Neural cell (in vitro differentiated cells): ENCODE results near the gene RITA1. TPM values are rescaled to one million over a fixed set of nuclear protein-coding genes. Genes with fewer than 3 reads are reported as not detected.

Experiments
- H2AFZ ChIP-seq: fragments of 200-600, 300-800 bp; sonication (generic), shearing (Covaris generic); 2 replicates; pipeline ENCODE4 v1.6.0; 2014; ENCODE audit warnings: low read depth, mild to moderate bottlenecking, antibody characterized with exemption, low read length, moderate library complexity
- H3F3A ChIP-seq: fragments of 200-600 bp; shearing (Covaris generic); 2 replicates; pipeline ENCODE4 v1.6.1; 2016; ENCODE audit warnings: mild to moderate bottlenecking, moderate library complexity, mixed read lengths, antibody characterized with exemption, low read length; ENCODE audit not compliant: insufficient read depth, poor library complexity, severe bottlenecking
- H3K27ac ChIP-seq: fragments of 200-600, 300-800 bp; sonication (generic), shearing (Covaris generic); 2 replicates; pipeline ENCODE4 v1.5.1; 2014; ENCODE audit warnings: mild to moderate bottlenecking, low read length, moderate library complexity
- H3K27me3 ChIP-seq: fragments of 300-800, 200-600 bp; sonication (generic), shearing (Covaris generic); 2 replicates; pipeline ENCODE4 v1.6.0; 2014; ENCODE audit warnings: mild to moderate bottlenecking, low read depth, low read length, moderate library complexity; ENCODE audit not compliant: insufficient read depth
- H3K36me3 ChIP-seq: fragments of 300-800, 200-600 bp; sonication (generic), shearing (Covaris generic); 2 replicates; pipeline ENCODE4 v1.5.1; 2014; ENCODE audit warnings: mild to moderate bottlenecking, antibody characterized with exemption, low read length, moderate library complexity; ENCODE audit not compliant: insufficient read depth
- H3K4me2 ChIP-seq: fragments of 300-800, 200-600 bp; sonication (generic), shearing (Covaris generic); 2 replicates; pipeline ENCODE4 v1.6.0; 2014; ENCODE audit warnings: mild to moderate bottlenecking, low read length
- H3K4me3 ChIP-seq: fragments of 300-800, 200-600 bp; sonication (generic), shearing (Covaris generic); 2 replicates; pipeline ENCODE4 v1.5.1; 2014; ENCODE audit warnings: mild to moderate bottlenecking, low read length, moderate library complexity
- H3K79me2 ChIP-seq: fragments of 200-600 bp; shearing (Covaris generic); replicated peaks from 2 replicates; pipeline ENCODE4 v1.6.0; 2014; ENCODE audit warnings: mild to moderate bottlenecking, low read length, moderate library complexity; ENCODE audit not compliant: insufficient read depth
- H3K9ac ChIP-seq: fragments of 300-800, 200-600 bp; sonication (generic), shearing (Covaris generic); 2 replicates; pipeline ENCODE4 v1.6.1; 2016; ENCODE audit warnings: mild to moderate bottlenecking, low read length, mixed read lengths
- H3K9me2 ChIP-seq: fragments of 200-600 bp; shearing (Covaris generic); 2 replicates; pipeline ENCODE4 v1.6.1; 2016; ENCODE audit warnings: mild to moderate bottlenecking, low read length, mixed read lengths; ENCODE audit not compliant: insufficient read depth
- H3K9me3 ChIP-seq: fragments of 200-600, 300-800 bp; sonication (generic), shearing (Covaris generic); 2 replicates; pipeline ENCODE4 v1.6.1; 2016; ENCODE audit warnings: mild to moderate bottlenecking, mixed run types, low read length, moderate library complexity, mixed read lengths
- H4K20me1 ChIP-seq: fragments of 200-600 bp; shearing (Covaris generic); 2 replicates; pipeline ENCODE4 v1.6.1; 2016; ENCODE audit warnings: mild to moderate bottlenecking, mixed run types; ENCODE audit not compliant: insufficient read depth
- CTCF ChIP-seq: fragments of 450-650 bp; IDR thresholded peaks from 2 replicates; pipeline ENCODE4 v1.5.1; 2014; ENCODE audit warnings: antibody characterized with exemption, mild to moderate bottlenecking, moderate library complexity; ENCODE audit not compliant: poor library complexity, severe bottlenecking
- EP300 ChIP-seq: fragments of 450-650 bp; conservative IDR thresholded peaks from 2 replicates; pipeline ENCODE4 v1.6.1; 2014; ENCODE audit warnings: antibody characterized with exemption, mild to moderate bottlenecking, moderate library complexity; ENCODE audit not compliant: poor library complexity, severe bottlenecking
- EZH2 ChIP-seq: fragments of 200-600, 300-800 bp; shearing (Covaris generic), sonication (generic); IDR thresholded peaks from 2 replicates; pipeline ENCODE4 v1.6.1; 2014; ENCODE audit warnings: antibody characterized with exemption, low read length, borderline replicate concordance, mild to moderate bottlenecking; ENCODE audit not compliant: insufficient read depth, poor library complexity, severe bottlenecking
- MXI1 ChIP-seq: fragments of 450-650 bp; conservative IDR thresholded peaks from 2 replicates; pipeline ENCODE4 v1.6.1; 2014; ENCODE audit warnings: antibody characterized with exemption, mild to moderate bottlenecking; ENCODE audit not compliant: poor library complexity, severe bottlenecking
- POLR2AphosphoS5 ChIP-seq: IDR thresholded peaks from 2 replicates; pipeline ENCODE4 v1.6.1; 2012
- RAD21 ChIP-seq: fragments of 450-650 bp; conservative IDR thresholded peaks from 2 replicates; pipeline ENCODE4 v1.6.1; 2014; ENCODE audit warnings: antibody characterized with exemption, mild to moderate bottlenecking, moderate library complexity
- REST ChIP-seq: IDR thresholded peaks from 2 replicates; pipeline ENCODE4 v1.6.1; 2012; ENCODE audit warnings: borderline replicate concordance
- SMC3 ChIP-seq: fragments of 450-650 bp; conservative IDR thresholded peaks from 2 replicates; pipeline ENCODE4 v1.6.1; 2014; ENCODE audit warnings: antibody characterized with exemption, mild to moderate bottlenecking, moderate library complexity; ENCODE audit not compliant: poor library complexity
- TAF1 ChIP-seq: IDR thresholded peaks from 2 replicates; pipeline ENCODE4 v1.6.1; 2012; ENCODE audit warnings: low read depth
- polyA plus RNA-seq: library from polyadenylated mRNA; depleted of rRNA; stranded (reverse); fragments of >200 nt; gene quantifications from 2 replicates; pipeline ENCODE4 v1.2.3, GENCODE V29; 2014

Gene RITA1
- polyA plus RNA-seq, 1 donor from 2014 or later, result 23.3 TPM

GRCh38 chr12:113238309-113238708 is 52.8 kb downstream of the RITA1 start:
- H3K9me3 ChIP-seq, result no peaks in the 10 kb centered on the region
- no peaks in the 10 kb centered on the region for H4K20me1 ChIP-seq
- H3K9me2 ChIP-seq, result no peaks in the 10 kb centered on the region
- no peaks in the 10 kb centered on the region for H3K79me2 ChIP-seq
- H2AFZ ChIP-seq, result no peak overlapping the region
- H3K4me2 ChIP-seq, result no peak overlapping the region
- H3K27me3 ChIP-seq, result no peaks in the 10 kb centered on the region
- no peak for TF ChIP-seq MXI1
- no peak for TF ChIP-seq EZH2
- TF ChIP-seq REST, result no peak
- no peak for TF ChIP-seq TAF1
- TF ChIP-seq SMC3, result no peak
- no peak for TF ChIP-seq CTCF
- no peak for TF ChIP-seq RAD21
- TF ChIP-seq EP300, result no peak
- TF ChIP-seq POLR2AphosphoS5, result no peak
- H3K4me3 ChIP-seq, result no peak overlapping the region
- no peaks in the 10 kb centered on the region for H3K36me3 ChIP-seq
- no peak overlapping the region for H3K27ac ChIP-seq
- no peaks in the 10 kb centered on the region for H3F3A ChIP-seq
- H3K9ac ChIP-seq, result no peak overlapping the region

GRCh38 chr12:113239288-113239771 is 53.8 kb downstream of the RITA1 start:
- TF ChIP-seq TAF1 (no peak), RAD21 (no peak), SMC3 (no peak)
- Histone ChIP-seq H3K9ac (no peak overlapping the region), H4K20me1 (no peaks in the 10 kb centered on the region), H3F3A (no peaks in the 10 kb centered on the region), H3K27ac (no peak overlapping the region), H3K4me2 (no peak overlapping the region), H2AFZ (no peak overlapping the region), H3K36me3 (no peaks in the 10 kb centered on the region), H3K79me2 (no peaks in the 10 kb centered on the region), H3K27me3 (no peaks in the 10 kb centered on the region), H3K4me3 (no peak overlapping the region), H3K9me3 (no peaks in the 10 kb centered on the region), H3K9me2 (no peaks in the 10 kb centered on the region)
